ENCODE data around the gene COL7A1. TPM values are rescaled to one million over a fixed set of nuclear protein-coding genes. Genes with fewer than 3 reads are reported as not detected.

Gene COL7A1
- total and polyA plus RNA-seq, 2 of the 13 experiments (the other 11 are each of a cell fraction or from before 2014, with no cell fraction given), result 2.7 to 11.7 TPM

DNA sequence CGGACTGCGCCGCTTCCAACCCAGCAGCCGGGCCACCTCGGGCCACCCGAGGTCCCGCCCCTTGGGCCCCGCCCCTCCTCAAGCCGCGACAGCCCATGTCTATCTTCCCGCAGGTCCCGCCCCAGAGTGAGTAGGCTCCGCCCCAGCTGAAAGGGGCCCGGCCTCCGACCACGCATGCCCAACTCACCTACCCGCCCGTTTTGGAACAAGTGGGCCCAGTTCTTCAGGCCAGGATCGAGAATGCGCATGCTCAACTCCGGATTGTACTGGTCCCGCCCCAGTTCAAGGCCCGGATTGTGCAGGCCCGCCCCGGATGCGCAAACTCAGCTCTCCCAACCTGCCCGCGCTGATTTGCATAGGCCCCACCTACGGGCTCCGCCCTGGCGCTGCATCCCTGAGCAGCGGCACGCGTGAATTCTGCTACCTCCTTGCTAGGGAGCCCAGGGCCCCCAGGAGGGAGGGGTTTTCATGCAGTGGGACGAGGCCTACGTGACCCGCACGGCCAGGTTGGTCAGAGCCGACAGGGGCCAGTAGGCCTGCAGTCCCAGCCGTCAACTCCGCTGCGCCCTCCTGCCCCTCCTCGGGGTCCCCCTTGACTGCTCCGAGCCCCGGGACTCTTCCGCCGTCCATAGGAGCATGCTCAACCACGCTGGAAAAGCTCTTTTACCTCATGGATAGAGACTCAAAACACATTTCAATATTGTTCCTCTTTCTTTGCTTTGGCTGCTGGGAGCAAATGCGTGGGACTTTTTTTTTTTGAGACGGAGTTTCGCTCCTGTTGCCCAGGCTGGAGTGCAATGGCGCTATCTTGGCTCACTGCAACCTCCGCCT is 38.1 kb downstream of the COL7A1 start, which contains the start of gene PFKFB4 (continued):
- peak; percentile 46 for TF ChIP-seq ASH2L (IDR thresholded peaks at IDR 0.05; ENCODE audit: insufficient read length, low read depth, low read length)
- TF ChIP-seq ZNF598 (CRISPR knock-in tag; IDR thresholded peaks at IDR 0.05; ENCODE audit: borderline replicate concordance), result no peak
- TF ChIP-seq, protein P1, sequence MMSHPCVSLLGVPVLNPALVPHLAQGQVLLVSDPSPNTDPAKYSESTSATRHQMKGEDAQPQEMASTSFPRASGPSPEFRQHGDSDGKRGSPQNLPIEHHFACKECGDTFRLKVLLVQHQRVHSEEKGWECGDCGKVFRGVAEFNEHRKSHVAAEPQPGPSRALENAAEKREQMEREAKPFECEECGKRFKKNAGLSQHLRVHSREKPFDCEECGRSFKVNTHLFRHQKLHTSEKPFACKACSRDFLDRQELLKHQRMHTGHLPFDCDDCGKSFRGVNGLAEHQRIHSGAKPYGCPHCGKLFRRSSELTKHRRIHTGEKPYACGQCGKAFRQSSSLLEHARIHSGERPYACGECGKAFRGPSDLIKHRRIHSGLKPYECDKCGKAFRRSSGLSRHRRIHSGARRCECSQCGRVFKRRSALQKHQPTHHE (CRISPR knock-in tag; IDR thresholded peaks at IDR 0.05; ENCODE audit: borderline replicate concordance), result no peak
- TF ChIP-seq ZFX (CRISPR knock-in tag; IDR thresholded peaks at IDR 0.05; ENCODE audit: low read depth), result peak; percentile 96
- TF ChIP-seq, protein P2, sequence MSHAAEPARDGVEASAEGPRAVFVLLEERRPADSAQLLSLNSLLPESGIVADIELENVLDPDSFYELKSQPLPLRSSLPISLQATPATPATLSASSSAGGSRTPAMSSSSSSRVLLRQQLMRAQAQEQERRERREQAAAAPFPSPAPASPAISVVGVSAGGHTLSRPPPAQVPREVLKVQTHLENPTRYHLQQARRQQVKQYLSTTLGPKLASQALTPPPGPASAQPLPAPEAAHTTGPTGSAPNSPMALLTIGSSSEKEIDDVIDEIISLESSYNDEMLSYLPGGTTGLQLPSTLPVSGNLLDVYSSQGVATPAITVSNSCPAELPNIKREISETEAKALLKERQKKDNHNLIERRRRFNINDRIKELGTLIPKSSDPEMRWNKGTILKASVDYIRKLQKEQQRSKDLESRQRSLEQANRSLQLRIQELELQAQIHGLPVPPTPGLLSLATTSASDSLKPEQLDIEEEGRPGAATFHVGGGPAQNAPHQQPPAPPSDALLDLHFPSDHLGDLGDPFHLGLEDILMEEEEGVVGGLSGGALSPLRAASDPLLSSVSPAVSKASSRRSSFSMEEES (CRISPR knock-in tag; IDR thresholded peaks at IDR 0.05), result peak; percentile 70
- TF ChIP-seq POLR2AphosphoS5 (IDR thresholded peaks at IDR 0.05; ENCODE audit: low read depth, low read length), result peak; percentile 92
- TF ChIP-seq, protein P3, sequence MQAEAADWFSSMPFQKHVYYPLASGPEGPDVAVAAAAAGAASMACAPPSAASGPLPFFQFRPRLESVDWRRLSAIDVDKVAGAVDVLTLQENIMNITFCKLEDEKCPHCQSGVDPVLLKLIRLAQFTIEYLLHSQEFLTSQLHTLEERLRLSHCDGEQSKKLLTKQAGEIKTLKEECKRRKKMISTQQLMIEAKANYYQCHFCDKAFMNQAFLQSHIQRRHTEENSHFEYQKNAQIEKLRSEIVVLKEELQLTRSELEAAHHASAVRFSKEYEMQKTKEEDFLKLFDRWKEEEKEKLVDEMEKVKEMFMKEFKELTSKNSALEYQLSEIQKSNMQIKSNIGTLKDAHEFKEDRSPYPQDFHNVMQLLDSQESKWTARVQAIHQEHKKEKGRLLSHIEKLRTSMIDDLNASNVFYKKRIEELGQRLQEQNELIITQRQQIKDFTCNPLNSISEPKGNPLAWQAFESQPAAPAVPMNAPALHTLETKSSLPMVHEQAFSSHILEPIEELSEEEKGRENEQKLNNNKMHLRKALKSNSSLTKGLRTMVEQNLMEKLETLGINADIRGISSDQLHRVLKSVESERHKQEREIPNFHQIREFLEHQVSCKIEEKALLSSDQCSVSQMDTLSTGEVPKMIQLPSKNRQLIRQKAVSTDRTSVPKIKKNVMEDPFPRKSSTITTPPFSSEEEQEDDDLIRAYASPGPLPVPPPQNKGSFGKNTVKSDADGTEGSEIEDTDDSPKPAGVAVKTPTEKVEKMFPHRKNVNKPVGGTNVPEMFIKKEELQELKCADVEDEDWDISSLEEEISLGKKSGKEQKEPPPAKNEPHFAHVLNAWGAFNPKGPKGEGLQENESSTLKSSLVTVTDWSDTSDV (CRISPR knock-in tag; IDR thresholded peaks at IDR 0.05), result no peak; the same call in 1 of the 2 replicates
- no peak for TF ChIP-seq ZNF317 (CRISPR knock-in tag; IDR thresholded peaks at IDR 0.05)
- no peak for TF ChIP-seq KLF13 (CRISPR knock-in tag; IDR thresholded peaks at IDR 0.05)
- no peak for TF ChIP-seq PAX8 (CRISPR knock-in tag; IDR thresholded peaks at IDR 0.05; ENCODE audit: borderline replicate concordance)
- TF ChIP-seq, protein P4, sequence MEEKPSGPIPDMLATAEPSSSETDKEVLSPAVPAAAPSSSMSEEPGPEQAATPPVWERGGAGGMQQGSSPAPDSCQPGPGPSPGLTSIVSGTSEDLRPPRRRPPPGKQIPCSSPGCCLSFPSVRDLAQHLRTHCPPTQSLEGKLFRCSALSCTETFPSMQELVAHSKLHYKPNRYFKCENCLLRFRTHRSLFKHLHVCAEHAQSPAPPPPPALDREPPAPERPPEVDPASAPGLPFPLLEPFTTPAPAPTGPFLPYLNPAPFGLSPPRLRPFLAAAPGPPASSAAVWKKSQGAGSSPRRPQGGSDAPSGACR (CRISPR knock-in tag; IDR thresholded peaks at IDR 0.05), result no peak
- TF ChIP-seq, protein P5, sequence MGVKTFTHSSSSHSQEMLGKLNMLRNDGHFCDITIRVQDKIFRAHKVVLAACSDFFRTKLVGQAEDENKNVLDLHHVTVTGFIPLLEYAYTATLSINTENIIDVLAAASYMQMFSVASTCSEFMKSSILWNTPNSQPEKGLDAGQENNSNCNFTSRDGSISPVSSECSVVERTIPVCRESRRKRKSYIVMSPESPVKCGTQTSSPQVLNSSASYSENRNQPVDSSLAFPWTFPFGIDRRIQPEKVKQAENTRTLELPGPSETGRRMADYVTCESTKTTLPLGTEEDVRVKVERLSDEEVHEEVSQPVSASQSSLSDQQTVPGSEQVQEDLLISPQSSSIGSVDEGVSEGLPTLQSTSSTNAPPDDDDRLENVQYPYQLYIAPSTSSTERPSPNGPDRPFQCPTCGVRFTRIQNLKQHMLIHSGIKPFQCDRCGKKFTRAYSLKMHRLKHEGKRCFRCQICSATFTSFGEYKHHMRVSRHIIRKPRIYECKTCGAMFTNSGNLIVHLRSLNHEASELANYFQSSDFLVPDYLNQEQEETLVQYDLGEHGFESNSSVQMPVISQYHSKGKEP (CRISPR knock-in tag; IDR thresholded peaks at IDR 0.05), result no peak
- peak; percentile 50; the same call in 1 of the 2 replicates for TF ChIP-seq MTA1 (CRISPR knock-in tag; IDR thresholded peaks at IDR 0.05; ENCODE audit: borderline replicate concordance)
- no peak for TF ChIP-seq TBL1XR1 (IDR thresholded peaks at IDR 0.05; ENCODE audit: borderline replicate concordance, low read length, partially characterized antibody)
- no peak for TF ChIP-seq RFXANK (CRISPR knock-in tag; IDR thresholded peaks at IDR 0.05)
- TF ChIP-seq TP53 (CRISPR knock-in tag; conservative IDR thresholded peaks at IDR 0.05), result no peak; the same call in 1 of the 2 replicates
- TF ChIP-seq, protein P6, sequence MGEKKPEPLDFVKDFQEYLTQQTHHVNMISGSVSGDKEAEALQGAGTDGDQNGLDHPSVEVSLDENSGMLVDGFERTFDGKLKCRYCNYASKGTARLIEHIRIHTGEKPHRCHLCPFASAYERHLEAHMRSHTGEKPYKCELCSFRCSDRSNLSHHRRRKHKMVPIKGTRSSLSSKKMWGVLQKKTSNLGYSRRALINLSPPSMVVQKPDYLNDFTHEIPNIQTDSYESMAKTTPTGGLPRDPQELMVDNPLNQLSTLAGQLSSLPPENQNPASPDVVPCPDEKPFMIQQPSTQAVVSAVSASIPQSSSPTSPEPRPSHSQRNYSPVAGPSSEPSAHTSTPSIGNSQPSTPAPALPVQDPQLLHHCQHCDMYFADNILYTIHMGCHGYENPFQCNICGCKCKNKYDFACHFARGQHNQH (CRISPR knock-in tag; IDR thresholded peaks at IDR 0.05), result peak; percentile 95
- TF ChIP-seq ZFP36L1 (CRISPR knock-in tag; IDR thresholded peaks at IDR 0.05), result no peak
- TF ChIP-seq ZSCAN22 (CRISPR knock-in tag; IDR thresholded peaks at IDR 0.05), result no peak
- TF ChIP-seq ZSCAN12 (CRISPR knock-in tag; IDR thresholded peaks at IDR 0.05), result 0 out of 2 replicates have a peak, but pooled peaks have one; percentile 7

All from HepG2 (cell line).